IMR-90 (cell line): ENCODE measurements around the gene ZNF639. TPM values are rescaled to one million over a fixed set of nuclear protein-coding genes. Genes with fewer than 3 reads are reported as not detected.

Experiments
- ATAC-seq: fragments of 200-7000 bp; cut with Tn5 transposase; 2 replicates; pipeline ENCODE4 v1.9.1; 2020; ENCODE audit warnings: low read depth, mild to moderate bottlenecking, moderate library complexity
- BruUV-seq: library from RNA; stranded (reverse); fragments of 400-500 nt; replicated peaks from 2 replicates; lab custom pipeline; 2021; lab: Mats Ljungman, UMichigan
- CTCF ChIA-PET: fragments of 300-600 bp; formaldehyde crosslinking; extraction: SDS; loops from one replicate; lab custom pipeline; 2021; ENCODE audit warnings: antibody characterized with exemption; lab: Yijun Ruan, JAX
- POLR2A ChIA-PET: fragments of 300-600 bp; sonication (Branson Sonifier 250); formaldehyde crosslinking; loops from one replicate; lab custom pipeline; 2022; ENCODE audit warnings: antibody characterized with exemption; ENCODE audit not compliant: unreplicated experiment; lab: Charles Lee
- DNase-seq: peaks from one replicate; pipeline ENCODE4 v3.0.0; 2013
- H2AFZ ChIP-seq: replicated peaks from 2 replicates; pipeline ENCODE3; 2013; ENCODE audit warnings: low read length, mild to moderate bottlenecking; ENCODE audit not compliant: poor library complexity
- H2AK5ac ChIP-seq: 2 replicates; pipeline ENCODE4 v1.6.1; 2013; ENCODE audit warnings: low read depth, low read length, inconsistent platforms
- H2AK9ac ChIP-seq: replicated peaks from 2 replicates; pipeline ENCODE3; 2013; ENCODE audit warnings: mild to moderate bottlenecking, low read depth, low read length, moderate library complexity; ENCODE audit not compliant: poor library complexity
- H2BK120ac ChIP-seq: 2 replicates; pipeline ENCODE4 v1.6.1; 2013; ENCODE audit warnings: low read depth, low read length, inconsistent platforms
- H2BK15ac ChIP-seq: 3 replicates; pipeline ENCODE4 v1.6.1; 2013; ENCODE audit warnings: low read depth, low read length, inconsistent platforms
- H2BK20ac ChIP-seq: 2 replicates; pipeline ENCODE4 v1.6.1; 2013; ENCODE audit warnings: low read depth, mild to moderate bottlenecking, inconsistent platforms, low read length, moderate library complexity
- H2BK5ac ChIP-seq: 2 replicates; pipeline ENCODE4 v1.6.1; 2013; ENCODE audit warnings: mild to moderate bottlenecking, low read depth, low read length, inconsistent platforms; ENCODE audit not compliant: poor library complexity, severe bottlenecking
- H3K14ac ChIP-seq: replicated peaks from 2 replicates; pipeline ENCODE4 v1.6.1; 2013; ENCODE audit warnings: low read depth, low read length, inconsistent platforms
- H3K18ac ChIP-seq: 2 replicates; pipeline ENCODE4 v1.6.1; 2013; ENCODE audit warnings: low read depth, low read length, control low read depth
- H3K23ac ChIP-seq: 2 replicates; pipeline ENCODE4 v1.6.1; 2013; ENCODE audit warnings: low read depth, low read length, inconsistent platforms
- H3K27ac ChIP-seq: 2 replicates; pipeline ENCODE4 v1.5.1; 2013; ENCODE audit warnings: mild to moderate bottlenecking, control low read depth, low read length; ENCODE audit not compliant: insufficient read depth
- H3K27me3 ChIP-seq: 2 replicates; pipeline ENCODE4 v1.6.1; 2013; ENCODE audit warnings: low read length; ENCODE audit not compliant: control insufficient read depth, insufficient read depth
- H3K36me3 ChIP-seq: 2 replicates; pipeline ENCODE4 v1.6.1; 2013; ENCODE audit warnings: low read length, mixed read lengths; ENCODE audit not compliant: control insufficient read depth, insufficient read depth
- H3K4ac ChIP-seq: 2 replicates; pipeline ENCODE4 v1.6.1; 2013; ENCODE audit warnings: low read depth, low read length, inconsistent platforms
- H3K4me1 ChIP-seq: 2 replicates; pipeline ENCODE4 v1.6.1; 2013; ENCODE audit warnings: low read length, mixed read lengths; ENCODE audit not compliant: control insufficient read depth, insufficient read depth
- H3K4me2 ChIP-seq: 2 replicates; pipeline ENCODE4 v1.6.1; 2013; ENCODE audit warnings: low read depth, mild to moderate bottlenecking, control low read depth, low read length, moderate library complexity
- H3K4me3 ChIP-seq: 2 replicates; pipeline ENCODE4 v1.5.1; 2013; ENCODE audit warnings: low read depth, mild to moderate bottlenecking, control low read depth, low read length, moderate library complexity; ENCODE audit not compliant: insufficient read depth
- H3K56ac ChIP-seq: 2 replicates; pipeline ENCODE4 v1.6.1; 2013; ENCODE audit warnings: low read length, inconsistent platforms; ENCODE audit not compliant: insufficient read depth; ENCODE audit errors: extremely low read depth
- H3K79me1 ChIP-seq, 2 experiments: 2 replicates each; pipeline ENCODE4 v1.6.1; 2013; ENCODE audit warnings: low read length in 2 of 2, inconsistent platforms in 1 of 2, low read depth in 1 of 2
- H3K9ac ChIP-seq: 2 replicates; pipeline ENCODE4 v1.6.1; 2013; ENCODE audit warnings: low read depth, low read length, control low read depth
- H3K9me1 ChIP-seq: 2 replicates; pipeline ENCODE4 v1.6.1; 2013; ENCODE audit warnings: low read length, inconsistent platforms; ENCODE audit not compliant: insufficient read depth
- H3K9me3 ChIP-seq: 2 replicates; pipeline ENCODE4 v1.6.1; 2013; ENCODE audit warnings: low read length; ENCODE audit not compliant: control insufficient read depth, insufficient read depth
- H4K20me1 ChIP-seq: 2 replicates; pipeline ENCODE4 v1.6.1; 2013; ENCODE audit warnings: low read length, inconsistent platforms; ENCODE audit not compliant: insufficient read depth
- H4K5ac ChIP-seq: 2 replicates; pipeline ENCODE4 v1.6.1; 2013; ENCODE audit warnings: mild to moderate bottlenecking, low read depth, low read length, control low read depth
- H4K8ac ChIP-seq, 2 experiments: 2 replicates each; pipeline ENCODE4 v1.6.1; 2013; ENCODE audit warnings: low read depth in 2 of 2, low read length in 2 of 2, control low read depth in 1 of 2, inconsistent platforms in 1 of 2
- H4K91ac ChIP-seq: 2 replicates; pipeline ENCODE4 v1.6.1; 2013; ENCODE audit warnings: low read depth, low read length, inconsistent platforms; ENCODE audit not compliant: insufficient read depth
- BHLHE40 ChIP-seq: fragments of 150-350 bp; IDR thresholded peaks from 2 replicates; pipeline ENCODE4 v1.6.1; 2016; ENCODE audit warnings: mild to moderate bottlenecking, low read depth, low read length
- CEBPB ChIP-seq: IDR thresholded peaks from 2 replicates; pipeline ENCODE4 v1.6.1; 2012; ENCODE audit warnings: low read depth, low read length, improper control_type of control experiment
- CTCF ChIP-seq: conservative IDR thresholded peaks from 2 replicates; pipeline ENCODE4 v1.5.1; 2012; ENCODE audit warnings: mild to moderate bottlenecking, low read depth, low read length, improper control_type of control experiment
- FOS ChIP-seq: fragments of 150-350 bp; IDR thresholded peaks from 2 replicates; pipeline ENCODE4 v1.6.1; 2016; ENCODE audit warnings: low read depth, low read length
- MAFK ChIP-seq: IDR thresholded peaks from 2 replicates; pipeline ENCODE4 v1.6.1; 2012; ENCODE audit warnings: low read depth, low read length, improper control_type of control experiment
- MXI1 ChIP-seq: IDR thresholded peaks from 2 replicates; pipeline ENCODE4 v1.6.1; 2012; ENCODE audit warnings: low read depth, mild to moderate bottlenecking, low read length, moderate library complexity, borderline replicate concordance
- NFE2L2 ChIP-seq: fragments of 150-350 bp; IDR thresholded peaks from 2 replicates; pipeline ENCODE4 v1.6.1; 2016; ENCODE audit warnings: low read depth, mild to moderate bottlenecking, low read length
- POLR2A ChIP-seq: IDR thresholded peaks from 2 replicates; pipeline ENCODE4 v1.6.1; 2012; ENCODE audit warnings: mild to moderate bottlenecking, low read depth, low read length
- RAD21 ChIP-seq: IDR thresholded peaks from 2 replicates; pipeline ENCODE4 v1.6.1; 2012; ENCODE audit warnings: low read length, improper control_type of control experiment
- RCOR1 ChIP-seq: IDR thresholded peaks from 2 replicates; pipeline ENCODE4 v1.6.1; 2012; ENCODE audit warnings: mild to moderate bottlenecking, low read length, improper control_type of control experiment; ENCODE audit not compliant: insufficient replicate concordance
- RFX5 ChIP-seq: IDR thresholded peaks from 2 replicates; pipeline ENCODE4 v1.8.0; 2012; ENCODE audit warnings: low read depth, mild to moderate bottlenecking, low read length, moderate library complexity
- USF2 ChIP-seq: fragments of 150-350 bp; IDR thresholded peaks from 2 replicates; pipeline ENCODE4 v1.6.1; 2017; ENCODE audit warnings: mild to moderate bottlenecking, antibody characterized with exemption, low read length, low read depth
- WGBS, 2 experiments: methylation state at CpG; one replicate each; pipeline versions ENCODE4 v1.1.5 to v1.1.7; 2013; ENCODE audit warnings: missing lambda C conversion rate in 2 of 2; ENCODE audit not compliant: insufficient read length in 1 of 2; ENCODE audit errors: extremely low coverage in 2 of 2; 5-methylcytosine and 5-hydroxymethylcytosine counted together
- dilution Hi-C: fragments of 300-500 bp; cut with HindIII; formaldehyde crosslinking; loops from one replicate; pipeline ENCODE4 v1.14.3; 2018; ENCODE audit warnings: low sequenced_read_pairs; ENCODE audit not compliant: unreplicated experiment
- in situ Hi-C: fragments of 300-500 bp; cut with MboI; formaldehyde crosslinking; loops from 3 replicates; pipeline ENCODE4 v1.14.3; 2019; ENCODE audit warnings: low sequenced_read_pairs, inconsistent platforms, mixed read lengths
- intact Hi-C: fragments of 100-400 bp; cut with micrococcal nuclease; formaldehyde crosslinking; loops from 2 replicates; pipeline ENCODE4 v1.10.0; 2022
- polyA plus RNA-seq, 3 experiments: library from polyadenylated mRNA; depleted of rRNA; stranded (reverse); fragments of >200 nt; gene quantifications; 2 replicates each; pipeline ENCODE4 v1.2.3, GENCODE V29; 2012; ENCODE audit warnings: low replicate concordance in 1 of 3
- total RNA-seq: library from RNA; depleted of rRNA; stranded (reverse); fragments of >200 nt; gene quantifications from 2 replicates; pipeline ENCODE4 v1.2.3, GENCODE V29; 2012

Gene ZNF639
- total and polyA plus RNA-seq, 2 of the 4 experiments (the other 2 are of a cell fraction), result 15.9 to 50.5 TPM

- TF ChIP-seq MAFK, result no peak
These were observed 52.5 kb downstream of the ZNF639 start (continued) for GRCh38 chr3:179375091-179375999.

- Histone ChIP-seq H3K4me3 (no peak overlapping the region), H4K20me1 (no peaks in the 10 kb centered on the region), H3K36me3 (peaks cover 11% of the 10 kb centered on the region), H3K27me3 (no peaks in the 10 kb centered on the region), H2BK5ac (no peak overlapping the region), H2BK20ac (no peak overlapping the region), H3K9ac (no peak overlapping the region), H2AFZ (no peak overlapping the region), H3K27ac (no peak overlapping the region), H4K5ac (no peak overlapping the region), H3K4me1 (no peaks in the 10 kb centered on the region), H3K9me3 (no peaks in the 10 kb centered on the region), H3K4ac (no peak overlapping the region), H2AK5ac (no peak overlapping the region), H3K23ac (no peak overlapping the region), H2BK120ac (no peak overlapping the region), H3K79me1 (no peaks in the 10 kb centered on the region), H3K56ac (no peak overlapping the region), H3K14ac (no peak overlapping the region), H3K18ac (no peak overlapping the region), H4K8ac (no peak overlapping the region), H2BK15ac (no peak overlapping the region), H3K9me1 (no peaks in the 10 kb centered on the region), H2AK9ac (no peak overlapping the region), H4K91ac (no peak overlapping the region), H3K4me2 (no peak overlapping the region)
- intact Hi-C loops, result no loop called here
- WGBS, 2 experiments, result no CpG with 5 or more reads among the region's 1 CpG
- POLR2A ChIA-PET, result interaction anchor here (0.6 kb wide), 1 partner anchor 10 kb away, joined by 3 read pairs; no protein-coding TSS in a partner anchor
- no peak for DNase-seq
- dilution Hi-C loops, result no loop called here
- in situ Hi-C loops, result no loop called here
- BruUV-seq, result no TSS peak
- CTCF ChIA-PET, result no interaction called here
- TF ChIP-seq FOS (no peak), RFX5 (no peak), MAFK (no peak), CTCF (no peak), CEBPB (no peak), POLR2A (no peak), RAD21 (no peak), BHLHE40 (no peak), USF2 (no peak), RCOR1 (no peak), MXI1 (no peak), NFE2L2 (no peak)
- ATAC-seq, result no peak
These were observed 53.6 kb downstream of the ZNF639 start for GRCh38 chr3:179376474-179376873.
